Cardiac muscle cell (in vitro differentiated cells and primary cell): ENCODE measurements around the gene MIPEP. TPM values are rescaled to one million over a fixed set of nuclear protein-coding genes. Genes with fewer than 3 reads are reported as not detected.

ENCODE experiments used
- DNase-seq, 2 donors: peaks; one replicate each; pipeline versions ENCODE4 v3.0.0 to v3.0.0-alpha.2; 2010 to 2017; ENCODE audit warnings: low read depth in 1 of 2, low spot score in 1 of 2
- H3K27ac ChIP-seq: fragments of 200-600 bp; sonication (generic); 2 replicates; pipeline ENCODE4 v1.5.1; 2016
- H3K27me3 ChIP-seq: fragments of 200-600 bp; sonication (generic); 2 replicates; pipeline ENCODE4 v1.6.0; 2016; ENCODE audit warnings: control low read depth
- H3K36me3 ChIP-seq: fragments of 200-600 bp; sonication (generic); 2 replicates; pipeline ENCODE4 v1.5.1; 2016; ENCODE audit warnings: control low read depth
- H3K4me1 ChIP-seq: fragments of 200-600 bp; sonication (generic); 2 replicates; pipeline ENCODE4 v1.8.1; 2017; ENCODE audit warnings: low read depth, mild to moderate bottlenecking, mixed run types
- H3K4me3 ChIP-seq: fragments of 200-600 bp; sonication (generic); 2 replicates; pipeline ENCODE4 v1.5.1; 2016; ENCODE audit warnings: mild to moderate bottlenecking
- H3K9me3 ChIP-seq: fragments of 200-600 bp; sonication (generic); 2 replicates; pipeline ENCODE4 v1.5.1; 2017; ENCODE audit warnings: low read depth, mild to moderate bottlenecking, control low read depth
- CTCF ChIP-seq: IDR thresholded peaks from 2 replicates; pipeline ENCODE4 v1.5.1; 2012; ENCODE audit warnings: low read depth, mild to moderate bottlenecking, low read length
- polyA plus RNA-seq: library from polyadenylated mRNA; unstranded; fragments of >200 nt; fragmentation: Nextera tagmentation; extraction: Ambion mirVana; gene quantifications from 2 replicates; pipeline ENCODE4 v1.2.1, GENCODE V29; 2016
- total RNA-seq: library from RNA; depleted of rRNA; stranded (reverse); fragments of >200 nt; gene quantifications from 2 replicates; pipeline ENCODE4 v1.2.3, GENCODE V29; 2016

MIPEP gene
- total and polyA plus RNA-seq, 2 experiments from 2014 or later, result 12.5 to 22.9 TPM

- Histone ChIP-seq H3K27me3 (no peaks in the 10 kb centered on the region), H3K9me3 (no peaks in the 10 kb centered on the region), H3K4me1 (peaks cover 7% of the 10 kb centered on the region), H3K36me3 (no peaks in the 10 kb centered on the region), H3K27ac (peak overlapping the region; percentile 72), H3K4me3 (no peak overlapping the region)
- TF ChIP-seq CTCF, result peak; percentile 63
- peak; percentile 77 to 80 for DNase-seq
Measured at GRCh38 chr13:23921451-23921888, 32.3 kb upstream of the MIPEP start.

- DNase-seq, result no peak
- Histone ChIP-seq H3K4me1 (peaks cover 7% of the 10 kb centered on the region), H3K27ac (no peak overlapping the region), H3K36me3 (no peaks in the 10 kb centered on the region), H3K4me3 (no peak overlapping the region), H3K27me3 (no peaks in the 10 kb centered on the region), H3K9me3 (no peaks in the 10 kb centered on the region)
- no peak for TF ChIP-seq CTCF
Measured at GRCh38 chr13:23919006-23919405, 29.8 kb upstream of the MIPEP start.

GRCh38 chr13:23918208-23918607 is 29.0 kb upstream of the MIPEP start:
- H3K4me1 ChIP-seq, result peaks cover 7% of the 10 kb centered on the region
- no peak for TF ChIP-seq CTCF
- no peaks in the 10 kb centered on the region for H3K9me3 ChIP-seq
- H3K36me3 ChIP-seq, result no peaks in the 10 kb centered on the region
- no peaks in the 10 kb centered on the region for H3K27me3 ChIP-seq
- no peak overlapping the region for H3K27ac ChIP-seq
- DNase-seq, result no peak
- no peak overlapping the region for H3K4me3 ChIP-seq

- no peak for DNase-seq
- Histone ChIP-seq H3K4me1 (no peaks in the 10 kb centered on the region), H3K36me3 (no peaks in the 10 kb centered on the region), H3K27me3 (no peaks in the 10 kb centered on the region), H3K27ac (no peak overlapping the region), H3K4me3 (no peak overlapping the region), H3K9me3 (no peaks in the 10 kb centered on the region)
- TF ChIP-seq CTCF, result no peak
Measured at GRCh38 chr13:23915308-23915707, 26.1 kb upstream of the MIPEP start.

- Histone ChIP-seq H3K9me3 (no peaks in the 10 kb centered on the region), H3K27ac (no peak overlapping the region), H3K4me1 (peaks cover under 1% of the 10 kb centered on the region), H3K27me3 (no peaks in the 10 kb centered on the region), H3K36me3 (no peaks in the 10 kb centered on the region), H3K4me3 (no peak overlapping the region)
- no peak for DNase-seq
- no peak for TF ChIP-seq CTCF
Measured at GRCh38 chr13:23912469-23912868, 23.3 kb upstream of the MIPEP start.

- Histone ChIP-seq H3K27me3 (peaks cover under 1% of the 10 kb centered on the region), H3K9me3 (no peaks in the 10 kb centered on the region), H3K4me3 (no peak overlapping the region), H3K4me1 (peaks cover 3% of the 10 kb centered on the region), H3K27ac (no peak overlapping the region), H3K36me3 (no peaks in the 10 kb centered on the region)
- DNase-seq, result no peak
- TF ChIP-seq CTCF, result no peak
Measured at GRCh38 chr13:23909606-23910005, 20.4 kb upstream of the MIPEP start.
